Neural progenitor cell (in vitro differentiated cells): ENCODE results near the gene TMEM176A. TPM values are rescaled to one million over a fixed set of nuclear protein-coding genes. Genes with fewer than 3 reads are reported as not detected.
A peak's percentile ranks its signal among the peaks of the same experiment; 100 is the strongest.

Experiments
- DNase-seq: peaks from one replicate; pipeline ENCODE4 v3.0.0-alpha.2; 2016; ENCODE audit warnings: low spot score
- H2AFZ ChIP-seq: fragments of 200-600 bp; sonication (generic); replicated peaks from 2 replicates; pipeline ENCODE4 v1.6.1; 2016; ENCODE audit warnings: antibody characterized with exemption
- H3F3A ChIP-seq: fragments of 200-600 bp; sonication (generic); 2 replicates; pipeline ENCODE4 v1.6.1; 2016; ENCODE audit warnings: antibody characterized with exemption, low read depth
- H3K27ac ChIP-seq: fragments of 200-600 bp; sonication (generic); 2 replicates; pipeline ENCODE4 v1.5.1; 2016; ENCODE audit warnings: mild to moderate bottlenecking
- H3K27me3 ChIP-seq: fragments of 200-600 bp; sonication (generic); 2 replicates; pipeline ENCODE4 v1.6.1; 2016; ENCODE audit warnings: mild to moderate bottlenecking, moderate library complexity
- H3K36me3 ChIP-seq: fragments of 200-600 bp; sonication (generic); 2 replicates; pipeline ENCODE4 v1.5.1; 2016
- H3K4me1 ChIP-seq: fragments of 200-600 bp; sonication (generic); 2 replicates; pipeline ENCODE4 v1.6.1; 2016; ENCODE audit warnings: mixed run types
- H3K4me2 ChIP-seq: fragments of 200-600 bp; sonication (generic); 2 replicates; pipeline ENCODE4 v1.6.1; 2016
- H3K4me3 ChIP-seq: fragments of 200-600 bp; sonication (generic); 2 replicates; pipeline ENCODE4 v1.5.1; 2016
- H3K79me2 ChIP-seq: fragments of 200-600 bp; sonication (generic); 2 replicates; pipeline ENCODE4 v1.6.1; 2016; ENCODE audit warnings: low read depth
- H3K9ac ChIP-seq: fragments of 200-600 bp; sonication (generic); 2 replicates; pipeline ENCODE4 v1.6.1; 2016
- H3K9me3 ChIP-seq: fragments of 200-600 bp; sonication (generic); 2 replicates; pipeline ENCODE4 v1.5.1; 2016; ENCODE audit warnings: low read depth
- H4K20me1 ChIP-seq: fragments of 200-600 bp; sonication (generic); 2 replicates; pipeline ENCODE4 v1.6.1; 2016; ENCODE audit warnings: low read depth
- H3K27ac Mint-ChIP-seq: 3 replicates; pipeline ENCODE4 v1.8.0; 2021; ENCODE audit warnings: mixed read lengths
- H3K27me3 Mint-ChIP-seq: 2 replicates; pipeline ENCODE4 v1.8.0; 2022; ENCODE audit warnings: low read depth, mild to moderate bottlenecking, inconsistent platforms, moderate library complexity, mixed read lengths; ENCODE audit not compliant: insufficient read depth
- H3K36me3 Mint-ChIP-seq: 3 replicates; pipeline ENCODE4 v1.8.0; 2021; ENCODE audit warnings: mixed read lengths
- H3K4me1 Mint-ChIP-seq: 3 replicates; pipeline ENCODE4 v1.8.0; 2021; ENCODE audit warnings: mixed read lengths
- H3K4me3 Mint-ChIP-seq: 3 replicates; pipeline ENCODE4 v1.8.0; 2021; ENCODE audit warnings: mild to moderate bottlenecking, moderate library complexity, mixed read lengths
- H3K9me3 Mint-ChIP-seq: 3 replicates; pipeline ENCODE4 v1.8.0; 2020; ENCODE audit warnings: mixed read lengths
- EZH2 ChIP-seq: fragments of 200-600 bp; sonication (generic); IDR thresholded peaks from 2 replicates; pipeline ENCODE4 v1.6.1; 2017; ENCODE audit warnings: antibody characterized with exemption, mild to moderate bottlenecking, moderate library complexity
- EZH2phosphoT487 ChIP-seq: fragments of 200-600 bp; sonication (generic); IDR thresholded peaks from 2 replicates; pipeline ENCODE4 v1.6.1; 2017; ENCODE audit warnings: antibody characterized with exemption
- total RNA-seq: library from RNA; depleted of rRNA; stranded (reverse); fragments of >200 nt; gene quantifications from 2 replicates; pipeline ENCODE4 v1.2.3, GENCODE V29; 2015; ENCODE audit warnings: low replicate concordance
- TF ChIP-seq, protein P1 (sequence below): fragments of 200-600 bp; sonication (generic); IDR thresholded peaks from 2 replicates; pipeline ENCODE4 v1.5.1; 2017; ENCODE audit warnings: antibody characterized with exemption, mild to moderate bottlenecking

Gene TMEM176A
- total RNA-seq, 1 donor from 2014 or later, result not detected

DNA sequence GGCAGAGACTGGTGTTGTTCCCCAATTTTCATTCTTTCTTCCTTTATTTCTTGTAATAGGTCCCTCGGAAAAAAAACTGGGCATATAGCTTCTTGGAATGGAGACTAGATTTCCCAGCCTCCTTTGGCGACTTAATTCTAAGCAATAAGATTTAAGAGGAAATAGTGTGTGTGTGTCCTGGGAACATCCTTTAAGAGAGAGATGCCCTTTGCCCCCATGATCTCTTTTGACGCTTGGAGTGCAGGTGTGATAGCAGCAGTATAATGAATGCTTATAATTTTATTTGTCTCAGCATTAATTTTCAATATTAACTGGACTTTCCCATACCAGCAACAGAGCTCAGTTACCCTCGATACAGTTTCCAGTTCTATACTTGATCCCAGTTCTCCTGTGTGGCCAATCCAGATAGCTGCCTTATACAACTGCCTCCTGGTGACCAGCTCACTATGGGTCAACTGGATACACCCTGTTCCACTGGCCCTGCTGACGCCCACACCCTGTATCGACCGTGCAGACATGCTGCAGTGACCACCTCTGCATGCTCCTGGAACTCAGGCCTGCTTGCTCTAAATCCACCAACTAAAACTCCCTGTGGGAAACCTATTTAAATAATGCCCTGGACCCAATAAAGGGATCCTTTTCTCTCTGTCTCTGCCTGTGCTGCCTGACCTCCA is 13.9 kb downstream of the TMEM176A start:
- Mint-ChIP-seq H3K4me1 (peaks cover 12% of the 10 kb centered on the region), H3K36me3 (no peaks in the 10 kb centered on the region), H3K27ac (no peak overlapping the region), H3K9me3 (peaks cover 26% of the 10 kb centered on the region), H3K4me3 (no peak overlapping the region), H3K27me3 (peaks cover 6% of the 10 kb centered on the region)
- Histone ChIP-seq H2AFZ (no peak overlapping the region), H3K36me3 (no peaks in the 10 kb centered on the region), H3K9ac (no peak overlapping the region), H3K27ac (peak overlapping the region; percentile 71), H3K27me3 (no peaks in the 10 kb centered on the region), H3K4me2 (peak overlapping the region; percentile 40), H3K9me3 (peaks cover 7% of the 10 kb centered on the region), H4K20me1 (no peaks in the 10 kb centered on the region), H3K4me3 (no peak overlapping the region), H3K4me1 (peaks cover 13% of the 10 kb centered on the region), H3K79me2 (no peaks in the 10 kb centered on the region), H3F3A (peaks cover 16% of the 10 kb centered on the region)
- no peak for DNase-seq
- no peak for TF ChIP-seq EZH2phosphoT487
- no peak for TF ChIP-seq EZH2
- TF ChIP-seq, protein P1, sequence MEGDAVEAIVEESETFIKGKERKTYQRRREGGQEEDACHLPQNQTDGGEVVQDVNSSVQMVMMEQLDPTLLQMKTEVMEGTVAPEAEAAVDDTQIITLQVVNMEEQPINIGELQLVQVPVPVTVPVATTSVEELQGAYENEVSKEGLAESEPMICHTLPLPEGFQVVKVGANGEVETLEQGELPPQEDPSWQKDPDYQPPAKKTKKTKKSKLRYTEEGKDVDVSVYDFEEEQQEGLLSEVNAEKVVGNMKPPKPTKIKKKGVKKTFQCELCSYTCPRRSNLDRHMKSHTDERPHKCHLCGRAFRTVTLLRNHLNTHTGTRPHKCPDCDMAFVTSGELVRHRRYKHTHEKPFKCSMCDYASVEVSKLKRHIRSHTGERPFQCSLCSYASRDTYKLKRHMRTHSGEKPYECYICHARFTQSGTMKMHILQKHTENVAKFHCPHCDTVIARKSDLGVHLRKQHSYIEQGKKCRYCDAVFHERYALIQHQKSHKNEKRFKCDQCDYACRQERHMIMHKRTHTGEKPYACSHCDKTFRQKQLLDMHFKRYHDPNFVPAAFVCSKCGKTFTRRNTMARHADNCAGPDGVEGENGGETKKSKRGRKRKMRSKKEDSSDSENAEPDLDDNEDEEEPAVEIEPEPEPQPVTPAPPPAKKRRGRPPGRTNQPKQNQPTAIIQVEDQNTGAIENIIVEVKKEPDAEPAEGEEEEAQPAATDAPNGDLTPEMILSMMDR, result no peak

DNA sequence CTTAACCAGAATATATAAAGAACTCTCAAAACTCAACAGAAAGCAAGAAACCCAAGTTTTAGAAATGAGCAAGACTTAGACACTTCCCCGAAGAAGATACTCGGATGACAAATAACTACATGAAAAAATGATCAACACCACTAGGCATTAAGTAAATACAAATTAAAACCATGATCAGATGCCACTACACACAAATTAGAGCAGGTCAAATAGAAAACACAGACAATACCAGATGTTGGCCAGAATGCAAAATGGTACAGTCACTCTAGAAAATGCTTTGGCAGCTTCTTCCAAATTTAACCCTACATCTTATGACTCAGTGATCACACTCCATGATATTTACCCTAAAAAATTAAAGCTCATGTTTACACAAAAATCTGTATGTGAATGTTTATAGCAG is 18.4 kb downstream of the TMEM176A start:
- H3K36me3 Mint-ChIP-seq, result no peaks in the 10 kb centered on the region
- TF ChIP-seq, protein P1, result no peak
- no peak for DNase-seq
- Histone ChIP-seq H3F3A (peaks cover 16% of the 10 kb centered on the region), H3K79me2 (no peaks in the 10 kb centered on the region), H4K20me1 (no peaks in the 10 kb centered on the region), H2AFZ (no peak overlapping the region), H3K4me1 (peaks cover 8% of the 10 kb centered on the region), H3K27me3 (no peaks in the 10 kb centered on the region), H3K36me3 (no peaks in the 10 kb centered on the region), H3K9me3 (peaks cover 10% of the 10 kb centered on the region), H3K4me2 (no peak overlapping the region), H3K4me3 (no peak overlapping the region), H3K9ac (no peak overlapping the region), H3K27ac (no peak overlapping the region)
- no peak overlapping the region for H3K27ac Mint-ChIP-seq
- H3K27me3 Mint-ChIP-seq, result peaks cover 6% of the 10 kb centered on the region
- no peak overlapping the region for H3K4me3 Mint-ChIP-seq
- peaks cover 14% of the 10 kb centered on the region for H3K9me3 Mint-ChIP-seq
- H3K4me1 Mint-ChIP-seq, result peaks cover 11% of the 10 kb centered on the region

DNA sequence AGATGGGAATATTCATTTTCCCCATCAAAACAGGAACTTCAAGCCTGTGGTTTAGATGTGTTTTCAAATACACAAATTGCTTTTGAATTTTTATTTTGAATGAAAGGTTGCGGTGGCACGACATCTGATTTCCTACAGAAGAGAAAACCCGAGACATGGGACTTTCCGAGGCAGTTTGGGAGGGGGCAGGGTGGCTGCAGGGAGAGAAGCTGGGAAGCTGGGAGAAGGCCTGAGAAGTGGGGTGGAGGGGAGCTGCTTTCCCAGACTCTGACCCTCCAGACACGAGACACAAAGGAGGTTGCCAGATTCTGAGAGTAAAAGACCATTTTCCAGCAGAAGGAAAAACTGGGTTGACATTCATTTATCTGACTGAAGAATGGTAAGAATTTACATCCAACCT is 19.6 kb downstream of the TMEM176A start:
- H3K36me3 ChIP-seq, result no peaks in the 10 kb centered on the region
- DNase-seq, result no peak
- peaks cover 4% of the 10 kb centered on the region for H3F3A ChIP-seq
- H3K9me3 Mint-ChIP-seq, result peaks cover 11% of the 10 kb centered on the region
- no peak overlapping the region for H3K9ac ChIP-seq
- no peaks in the 10 kb centered on the region for H3K4me1 Mint-ChIP-seq
- no peak overlapping the region for H2AFZ ChIP-seq
- H3K4me1 ChIP-seq, result no peaks in the 10 kb centered on the region
- H3K27ac ChIP-seq, result no peak overlapping the region
- H3K4me2 ChIP-seq, result no peak overlapping the region
- H3K36me3 Mint-ChIP-seq, result no peaks in the 10 kb centered on the region
- H3K9me3 ChIP-seq, result peaks cover 10% of the 10 kb centered on the region
- no peaks in the 10 kb centered on the region for H4K20me1 ChIP-seq
- TF ChIP-seq, protein P1, result no peak
- TF ChIP-seq EZH2phosphoT487 (no peak), EZH2 (no peak)
- no peaks in the 10 kb centered on the region for H3K27me3 ChIP-seq
- no peak overlapping the region for H3K27ac Mint-ChIP-seq
- H3K4me3 ChIP-seq, result no peak overlapping the region
- no peaks in the 10 kb centered on the region for H3K79me2 ChIP-seq
- H3K27me3 Mint-ChIP-seq, result peaks cover 3% of the 10 kb centered on the region
- H3K4me3 Mint-ChIP-seq, result no peak overlapping the region
